Stomach (tissue), 9 donors: Measurements from ENCODE around the gene CLEC16A. TPM values are rescaled to one million over a fixed set of nuclear protein-coding genes. Genes with fewer than 3 reads are reported as not detected.

Experiments
- DNase-seq, 2 donors: peaks; one replicate each; pipeline versions ENCODE4 v3.0.0 to v3.0.0-alpha.2; 2013 to 2019
- H3K27ac ChIP-seq, 5 donors: fragments of 200-600 bp in 4 of 5; sonication (generic) in 4 of 5; one replicate each; pipeline ENCODE4 v1.5.1; 2013 to 2019; ENCODE audit warnings: mild to moderate bottlenecking in 1 of 5, moderate library complexity in 1 of 5
- H3K27me3 ChIP-seq, 3 donors: fragments of 200-600 bp; sonication (generic); one replicate each; pipeline ENCODE4 v1.5.1; 2017 to 2019; ENCODE audit warnings: mixed run types in 1 of 3
- H3K36me3 ChIP-seq, 4 donors: fragments of 200-600 bp; sonication (generic); 1 replicate in 3 of 4; 2 replicates in 1 of 4; pipeline ENCODE4 v1.5.1; 2016 to 2019
- H3K4me1 ChIP-seq, 4 donors: fragments of 200-600 bp; sonication (generic); one replicate each; pipeline ENCODE4 v1.5.1; 2016 to 2019
- H3K4me3 ChIP-seq, 4 donors: fragments of 200-600 bp; sonication (generic) in 3 of 4; one replicate each; pipeline ENCODE4 v1.5.1; 2016 to 2019; ENCODE audit warnings: mild to moderate bottlenecking in 1 of 4
- H3K9me3 ChIP-seq, 4 donors: fragments of 200-600 bp; sonication (generic); one replicate each; pipeline ENCODE4 v1.5.1; 2016 to 2019
- CTCF ChIP-seq, 7 experiments: fragments of 450-650 bp in 4 of 7; fragments of 200-600 bp in 3 of 7; sonication (generic) in 3 of 7; IDR thresholded peaks; one replicate each; pipeline ENCODE4 v1.5.1; 2016 to 2019; ENCODE audit warnings: antibody characterized with exemption in 7 of 7, control low read depth in 2 of 7, mild to moderate bottlenecking in 1 of 7
- EP300 ChIP-seq: sonication (generic); formaldehyde crosslinking; IDR thresholded peaks from one replicate; pipeline ENCODE4 v1.6.1; 2017; ENCODE audit warnings: antibody characterized with exemption
- POLR2A ChIP-seq, 4 donors: fragments of 450-650 bp; IDR thresholded peaks; one replicate each; pipeline ENCODE4 v1.6.1; 2016; ENCODE audit warnings: antibody characterized with exemption in 4 of 4, control low read depth in 2 of 4, mild to moderate bottlenecking in 1 of 4, moderate library complexity in 1 of 4
- POLR2AphosphoS5 ChIP-seq, 3 donors: sonication (generic); formaldehyde crosslinking; IDR thresholded peaks; one replicate each; pipeline ENCODE4 v1.6.1; 2016; ENCODE audit warnings: antibody characterized with exemption in 3 of 3
- WGBS, 5 donors: extraction: QIAGEN DNeasy Blood & Tissue Kit in 3 of 5; methylation state at CpG; one replicate each; pipeline versions ENCODE4 v1.1.5 to v1.1.7; 2013 to 2018; 5-methylcytosine and 5-hydroxymethylcytosine counted together
- intact Hi-C: fragments of 100-400 bp; cut with DNase I; formaldehyde crosslinking; loops from one replicate; pipeline ENCODE4 v1.15.1; 2023; ENCODE audit warnings: low total_unique reads
- polyA plus RNA-seq, 3 donors: library from polyadenylated mRNA; stranded (reverse); fragments of 200-250 nt; gene quantifications; one replicate each; pipeline ENCODE4 v1.2.3, GENCODE V29; 2013
- total RNA-seq, 5 donors: library from RNA; depleted of rRNA; stranded (reverse); fragments of >200 nt; gene quantifications; one replicate each; pipeline versions ENCODE4 v1.1.0 to v1.2.3, GENCODE V29; 2014 to 2016
- donor health status: healthy with polysubstance abuse.
- donor health status: Bipolar disorder and iron deficiency.
- donor health status: healthy.

The CLEC16A gene
- total and polyA plus RNA-seq, 8 donors, result 5.8 to 176 (median 21.8) TPM

- Histone ChIP-seq H3K27me3 (no peaks in the 10 kb centered on the region), H3K4me3 (no peak overlapping the region), H3K4me1 (peaks cover 5 to 35% (median 15%) of the 10 kb centered on the region in 4 donors), H3K27ac (no peak overlapping the region), H3K36me3 (peaks cover 18 to 83% (median 61%) of the 10 kb centered on the region in 4 donors), H3K9me3 (peaks cover 0 to 10% (median 0%) of the 10 kb centered on the region in 4 donors)
- TF ChIP-seq POLR2A (IDR thresholded peaks at IDR 0.05) (no peak), EP300 (no peak), CTCF (IDR thresholded peaks at IDR 0.05) (no peak), POLR2AphosphoS5 (IDR thresholded peaks at IDR 0.05) (no peak)
- intact Hi-C loops, result no loop called here
- WGBS, 5 donors, result 93 to 97% (median 94%) methylated on average over 7 of the region's 7 CpGs
- DNase-seq, result no peak
Measured at GRCh38 chr16:11030990-11031510, 86.7 kb downstream of the CLEC16A start.

- 85 to 96% (median 88%) methylated on average over 15 to 16 of the region's 16 CpGs for WGBS, 5 donors
- intact Hi-C loops, result no loop called here
- no peaks in the 10 kb centered on the region for H3K9me3 ChIP-seq
Measured at GRCh38 chr16:11032000-11032921, 87.9 kb downstream of the CLEC16A start.

GRCh38 chr16:11032922-11033291 lies 88.5 kb downstream of the CLEC16A start:
- Histone ChIP-seq H3K36me3 (peaks cover 12 to 67% (median 58%) of the 10 kb centered on the region in 4 donors), H3K27me3 (no peaks in the 10 kb centered on the region), H3K4me1 (peaks cover 5 to 35% (median 15%) of the 10 kb centered on the region in 4 donors), H3K9me3 (no peaks in the 10 kb centered on the region), H3K4me3 (no peak overlapping the region), H3K27ac (peak overlapping the region; percentile 42 to 82 (median 75))
- TF ChIP-seq POLR2AphosphoS5 (IDR thresholded peaks at IDR 0.05), result peak; percentile 25 to 62 (median 38)
- no peak for TF ChIP-seq POLR2A (IDR thresholded peaks at IDR 0.05)
- peak; percentile 25 to 85 for DNase-seq
- 67 to 76% (median 72%) methylated on average over 7 of the region's 7 CpGs for WGBS, 5 donors
- intact Hi-C loops, result no loop called here

More at GRCh38 chr16:11032000-11032921, 87.9 kb downstream of the CLEC16A start:
- H3K27ac ChIP-seq, result peak overlapping the region; percentile 30 to 82 (median 58)
- no peaks in the 10 kb centered on the region for H3K27me3 ChIP-seq
- DNase-seq, result peak in 1 of 2 donors; percentile 23
- H3K4me1 ChIP-seq, result peaks cover 5 to 35% (median 15%) of the 10 kb centered on the region in 4 donors
- peaks cover 18 to 73% (median 59%) of the 10 kb centered on the region in 4 donors for H3K36me3 ChIP-seq
- H3K4me3 ChIP-seq, result no peak overlapping the region
- TF ChIP-seq CTCF (IDR thresholded peaks at IDR 0.05) (no peak), POLR2A (IDR thresholded peaks at IDR 0.05) (no peak), POLR2AphosphoS5 (IDR thresholded peaks at IDR 0.05) (no peak), EP300 (no peak)

GRCh38 chr16:11033629-11034420 lies 89.5 kb downstream of the CLEC16A start:
- H3K27ac ChIP-seq, result peak overlapping the region; percentile 19 to 82 (median 75)
- intact Hi-C loops, result no loop called here
- 76 to 82% (median 79%) methylated on average over 14 of the region's 14 CpGs for WGBS, 5 donors

More at GRCh38 chr16:11033629-11034420, 89.5 kb downstream of the CLEC16A start:
- H3K27me3 ChIP-seq, result no peaks in the 10 kb centered on the region
- TF ChIP-seq POLR2AphosphoS5 (IDR thresholded peaks at IDR 0.05) (peak; percentile 68 to 79 (median 74)), POLR2A (IDR thresholded peaks at IDR 0.05) (no peak)
- H3K36me3 ChIP-seq, result peaks cover 10 to 67% (median 56%) of the 10 kb centered on the region in 4 donors
- H3K4me1 ChIP-seq, result peaks cover 5 to 41% (median 18%) of the 10 kb centered on the region in 4 donors
- no peaks in the 10 kb centered on the region for H3K9me3 ChIP-seq
- H3K4me3 ChIP-seq, result no peak overlapping the region
- DNase-seq, result peak in 1 of 2 donors; percentile 58
